ENCODE data around the gene STXBP3.
A peak's percentile ranks its signal among the peaks of the same experiment; 100 is the strongest.

Gene STXBP3

GRCh38 chr1:108799001-108799400 lies 52.5 kb downstream of the STXBP3 start:
- no peak for DNase-seq (ENCODE audit: low read depth, low spot score)

- DNase-seq (ENCODE audit: low read depth, low spot score) = no peak
These were observed 54.6 kb downstream of the STXBP3 start for GRCh38 chr1:108801101-108801500.

- no peak for DNase-seq (ENCODE audit: low read depth, low spot score)
These were observed 57.1 kb downstream of the STXBP3 start for GRCh38 chr1:108803548-108803947.

- no peak for DNase-seq (ENCODE audit: low read depth, low spot score)
These were observed 62.0 kb downstream of the STXBP3 start for GRCh38 chr1:108808438-108808837.

DNA sequence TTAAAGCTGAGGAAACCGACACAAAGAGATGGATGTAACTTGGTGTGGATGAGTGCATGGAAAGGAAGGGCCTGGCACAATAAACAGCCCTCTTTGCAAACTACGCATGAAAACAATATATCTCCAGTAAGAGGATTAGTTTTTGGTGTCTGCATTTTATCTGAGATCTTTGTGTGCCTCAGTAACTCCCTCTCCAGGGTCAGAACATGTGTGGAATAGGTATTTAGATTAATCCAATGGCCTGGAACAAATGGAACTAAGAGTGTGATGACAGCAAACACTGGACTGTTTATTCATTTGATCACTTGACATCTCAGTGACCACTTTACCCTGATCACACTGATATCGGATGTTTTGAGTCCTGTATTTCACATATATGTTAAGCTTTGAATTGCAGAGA lies 65.1 kb downstream of the STXBP3 start:
- no peak for DNase-seq (ENCODE audit: low read depth, low spot score)

GRCh38 chr1:108813326-108813725 lies 66.9 kb downstream of the STXBP3 start:
- DNase-seq (ENCODE audit: low read depth, low spot score) = no peak

DNA sequence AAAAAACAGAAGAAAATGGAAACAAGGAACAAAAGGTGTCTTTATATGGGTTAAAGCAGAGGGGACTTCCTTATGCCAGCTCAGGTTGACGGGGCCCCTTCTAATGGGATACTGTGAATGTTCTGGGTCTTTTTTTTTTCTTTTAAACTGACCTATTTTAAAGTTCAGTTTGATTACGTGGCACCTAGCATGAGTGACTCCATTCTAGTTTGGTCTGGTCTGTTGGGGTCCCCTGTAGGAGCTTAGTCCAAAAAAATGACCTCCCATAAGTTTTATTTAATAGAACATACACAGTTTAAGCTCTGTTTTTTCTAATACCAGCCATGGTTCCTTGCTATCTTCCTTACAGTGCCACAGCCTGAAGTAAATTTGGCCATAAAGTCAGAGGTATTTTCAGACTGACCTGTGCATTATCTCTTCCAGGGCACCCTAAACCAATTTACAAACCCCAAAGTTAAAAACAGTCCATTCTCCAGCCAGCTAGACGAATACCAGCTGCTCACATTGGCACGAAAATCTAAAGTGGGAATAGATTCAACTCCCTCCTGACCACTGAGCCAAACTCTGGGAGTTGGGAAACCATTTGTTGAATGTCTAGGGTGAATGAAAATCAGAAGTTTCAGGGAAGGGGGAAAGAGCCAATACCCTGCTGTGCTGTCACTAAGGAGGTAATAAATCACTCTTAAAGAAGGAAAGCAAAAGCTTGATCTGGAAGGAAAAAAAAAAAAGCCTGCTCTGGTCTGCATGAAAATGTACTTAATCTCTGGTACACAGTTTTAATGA lies 68.1 kb downstream of the STXBP3 start:
- DNase-seq (ENCODE audit: low read depth, low spot score) = no peak

DNA sequence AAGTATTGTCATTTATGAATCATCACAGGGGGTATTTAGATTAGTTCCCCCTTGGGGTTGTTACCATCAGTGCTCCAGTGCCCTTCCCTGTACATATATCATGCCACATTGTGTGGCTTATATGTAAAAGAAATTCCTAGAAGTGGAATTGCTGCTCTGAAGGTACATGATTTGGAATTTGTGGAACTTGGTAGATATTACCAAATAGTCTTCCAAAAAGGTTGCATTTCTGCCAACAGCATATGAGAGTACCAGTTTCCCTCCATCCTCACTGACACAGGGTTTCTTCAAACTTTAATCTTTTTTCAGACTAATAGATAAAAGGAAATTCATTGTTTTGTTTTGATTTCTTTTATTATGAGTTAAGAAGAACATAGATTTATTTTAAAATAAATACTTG lies 69.1 kb downstream of the STXBP3 start:
- DNase-seq (ENCODE audit: low read depth, low spot score) = no peak

DNA sequence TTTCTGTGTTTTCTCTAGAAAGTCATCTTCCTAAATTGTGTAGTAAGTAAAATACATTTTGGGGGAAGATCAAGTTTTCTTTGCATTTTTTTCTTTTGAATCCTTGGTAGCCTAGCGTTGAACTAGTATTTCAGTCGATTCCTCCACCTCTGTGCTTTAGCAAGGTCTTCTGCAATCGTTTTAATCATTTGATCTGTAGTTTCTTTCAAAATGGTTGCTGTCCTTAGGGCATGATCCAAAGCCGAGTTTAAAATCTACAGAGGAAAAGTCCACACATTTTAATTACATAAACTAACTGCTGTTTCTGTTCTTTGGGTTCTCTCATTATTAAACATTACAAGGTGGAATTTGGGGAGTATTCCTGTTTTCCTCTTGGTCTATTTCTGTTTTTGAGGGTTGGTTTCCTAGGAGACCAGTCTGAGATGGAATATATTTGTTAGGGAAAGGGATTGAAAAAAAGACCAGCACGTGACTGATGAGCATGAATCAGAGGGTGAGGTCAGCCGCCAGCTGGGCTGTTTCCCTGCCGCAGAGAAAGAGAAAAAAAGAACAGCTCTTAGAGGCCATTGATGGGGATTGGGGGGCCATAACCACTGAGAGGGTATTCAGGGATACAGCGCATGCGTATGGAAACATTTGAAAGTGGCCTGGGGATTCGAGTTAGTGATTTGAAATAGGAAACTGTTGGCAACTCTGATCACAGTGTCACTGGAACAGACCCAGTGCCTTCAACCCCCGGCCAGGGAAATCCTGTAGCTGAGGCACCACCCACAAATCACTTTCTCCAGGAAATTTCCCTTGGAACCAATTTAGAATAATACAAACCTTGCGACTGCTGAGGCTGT lies 69.8 kb downstream of the STXBP3 start:
- DNase-seq (ENCODE audit: low read depth, low spot score) = peak; percentile 33

DNA sequence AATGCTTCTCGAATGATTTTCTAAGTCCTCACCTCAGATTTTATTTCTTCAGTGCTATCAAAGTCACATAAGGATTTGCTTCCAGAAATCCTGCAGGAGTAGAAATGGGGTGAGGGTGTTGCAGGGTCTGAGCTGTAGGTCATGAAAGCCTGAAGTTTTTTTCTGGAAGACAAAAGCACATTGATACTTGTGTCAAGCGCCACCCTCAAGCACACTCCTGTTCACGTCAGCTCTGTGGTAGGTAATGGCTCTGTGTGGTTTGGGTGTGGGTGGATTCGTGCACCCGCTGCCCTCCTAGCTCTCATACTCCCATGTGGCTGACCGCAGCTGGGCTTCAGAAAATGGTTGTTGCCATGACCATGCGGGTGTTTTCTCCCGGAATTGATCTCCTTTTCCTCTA lies 70.5 kb downstream of the STXBP3 start:
- DNase-seq (ENCODE audit: low read depth, low spot score) = no peak

DNA sequence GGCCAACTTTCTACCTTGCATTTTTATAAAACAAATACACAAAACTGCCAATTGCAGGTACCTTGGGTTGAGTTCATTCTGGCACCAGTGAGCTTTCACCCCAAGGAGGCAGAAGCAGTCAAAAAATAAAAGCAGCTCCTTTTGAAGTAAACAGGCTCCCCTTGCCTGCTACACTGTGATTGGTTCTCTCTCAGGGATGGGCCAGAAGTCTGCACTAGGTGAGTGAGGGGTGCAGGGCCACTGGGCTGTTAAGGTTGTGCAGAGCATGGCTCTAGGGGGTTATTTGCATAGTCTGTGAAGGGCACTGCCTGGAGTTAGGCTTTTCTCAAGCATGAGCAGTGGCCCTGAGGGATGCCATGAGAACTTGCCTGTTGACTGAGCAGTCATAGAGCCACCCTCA lies 71.3 kb downstream of the STXBP3 start:
- no peak for DNase-seq (ENCODE audit: low read depth, low spot score)

GRCh38 chr1:108819878-108820277 lies 73.4 kb downstream of the STXBP3 start:
- no peak for DNase-seq (ENCODE audit: low read depth, low spot score)

- DNase-seq (ENCODE audit: low read depth, low spot score) = no peak
These were observed 77.2 kb downstream of the STXBP3 start for GRCh38 chr1:108823632-108824031.

- no peak for DNase-seq (ENCODE audit: low read depth, low spot score)
These were observed 77.6 kb downstream of the STXBP3 start for GRCh38 chr1:108824051-108824450.

GRCh38 chr1:108826081-108826635 lies 79.7 kb downstream of the STXBP3 start:
- DNase-seq (ENCODE audit: low read depth, low spot score) = no peak

GRCh38 chr1:108828074-108828961 lies 81.8 kb downstream of the STXBP3 start:
- DNase-seq (ENCODE audit: low read depth, low spot score) = peak; percentile 75

GRCh38 chr1:108829498-108829916 lies 83.0 kb downstream of the STXBP3 start:
- DNase-seq (ENCODE audit: low read depth, low spot score) = no peak

DNA sequence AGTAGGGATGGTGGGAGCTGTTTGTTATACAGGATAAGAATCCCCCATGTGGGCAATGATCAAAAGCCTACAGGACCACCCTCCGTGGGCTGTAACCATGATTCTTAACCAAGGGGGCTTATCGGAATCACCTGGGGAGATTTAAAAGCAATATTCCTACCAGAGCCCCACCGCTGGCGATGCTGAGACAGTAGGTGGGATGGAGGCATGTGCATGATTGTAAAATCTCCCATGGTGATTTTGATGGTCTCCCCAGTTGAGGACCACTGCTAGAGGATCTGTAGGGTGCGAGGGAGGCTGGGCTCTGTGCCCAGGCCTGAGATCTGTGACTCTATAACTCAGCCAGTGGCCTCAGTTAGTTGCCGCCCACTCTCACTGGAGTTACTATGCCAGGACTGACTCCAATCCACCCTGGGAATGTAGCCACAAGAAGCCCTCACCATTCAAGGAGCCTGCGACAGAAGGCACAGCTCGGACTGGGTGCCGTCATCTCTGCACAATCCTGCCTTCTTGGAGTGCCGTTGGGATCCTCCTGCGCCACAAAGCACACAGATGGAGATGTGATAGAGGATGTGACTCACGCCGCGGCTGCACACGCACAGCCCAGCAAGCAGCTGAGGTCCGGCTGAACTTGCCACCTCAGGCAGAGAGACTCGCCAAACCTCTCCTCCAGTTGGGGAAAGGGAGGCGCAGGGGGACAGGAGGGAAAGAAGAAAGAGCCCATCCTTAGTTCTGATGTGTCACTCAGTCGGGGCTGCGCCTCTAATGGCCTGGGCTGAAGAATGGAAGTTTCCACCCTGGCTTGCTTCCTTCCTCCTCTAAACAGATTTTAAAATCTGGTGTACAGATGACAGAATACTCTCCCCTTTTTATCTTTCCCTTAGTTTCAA lies 83.9 kb downstream of the STXBP3 start:
- DNase-seq (ENCODE audit: low read depth, low spot score) = no peak

DNA sequence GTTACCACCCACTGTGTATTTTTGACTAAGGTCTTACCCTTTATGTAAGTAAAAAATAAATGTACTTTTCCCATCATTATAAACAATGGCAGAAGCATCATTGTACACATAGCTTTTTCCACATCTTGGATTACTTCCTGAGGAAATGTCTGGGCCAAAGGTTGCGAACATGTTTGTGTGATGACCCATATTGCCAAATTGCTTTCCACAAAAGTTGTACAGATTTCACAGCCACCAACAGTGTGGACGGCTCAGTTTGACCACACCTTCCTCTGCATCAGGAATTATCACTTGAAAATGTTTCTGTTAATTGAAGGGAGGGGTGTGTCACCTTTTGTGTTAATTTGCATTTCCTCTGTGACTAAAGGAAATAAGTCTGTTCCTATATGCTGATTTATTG lies 84.8 kb downstream of the STXBP3 start:
- no peak for DNase-seq (ENCODE audit: low read depth, low spot score)

- no peak for DNase-seq (ENCODE audit: low read depth, low spot score)
These were observed 86.5 kb downstream of the STXBP3 start for GRCh38 chr1:108832929-108833328.

GRCh38 chr1:108841703-108842102 lies 95.2 kb downstream of the STXBP3 start:
- DNase-seq (ENCODE audit: low read depth, low spot score) = no peak
